ENCODE results near the gene ATP11C.

GRCh38 chrX:139967750-139968149 is 34.9 kb upstream of the ATP11C start:
- TF ChIP-seq CTCF (IDR thresholded peaks at IDR 0.05) (no peak), POLR2A (IDR thresholded peaks at IDR 0.05) (no peak)

Measured in transverse colon (tissue), 3 donors.